ENCODE data around the gene PTPN13.

The PTPN13 gene

DNA sequence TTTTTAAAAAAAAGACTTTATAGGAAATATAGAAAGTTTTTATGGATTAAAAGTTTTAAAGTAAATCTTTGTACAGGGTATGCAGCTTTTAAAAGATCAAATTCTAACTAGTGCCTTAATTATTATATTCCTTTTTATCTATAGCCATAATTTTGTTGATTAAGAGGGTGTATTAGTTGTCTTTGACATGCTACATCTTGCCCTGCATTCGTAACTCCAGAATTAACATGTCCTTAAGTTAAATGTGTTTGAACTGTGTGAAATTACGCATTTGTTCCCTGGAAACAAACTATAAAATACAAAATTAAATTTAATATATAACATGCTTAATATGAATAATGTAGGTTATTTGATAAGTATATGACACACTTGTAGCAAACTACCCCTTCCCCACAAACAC lies 66.3 kb downstream of the PTPN13 start:
- Histone ChIP-seq H3K4me2 (ENCODE audit: low read length) (no peak overlapping the region), H3K27me3 (ENCODE audit: control insufficient read depth, insufficient read depth, low read length) (no peaks in the 10 kb centered on the region), H2AFZ (no peak overlapping the region), H3K4me1 (no peaks in the 10 kb centered on the region), H3K9ac (no peak overlapping the region), H3K27ac (no peak overlapping the region), H3K79me2 (no peaks in the 10 kb centered on the region), H3K9me3 (ENCODE audit: control insufficient read depth, low read length) (no peaks in the 10 kb centered on the region), H3K4me3 (ENCODE audit: low read depth, low read length) (no peak overlapping the region), H3K36me3 (ENCODE audit: control insufficient read depth, insufficient read depth, low read length) (no peaks in the 10 kb centered on the region)
- TF ChIP-seq, protein P1, sequence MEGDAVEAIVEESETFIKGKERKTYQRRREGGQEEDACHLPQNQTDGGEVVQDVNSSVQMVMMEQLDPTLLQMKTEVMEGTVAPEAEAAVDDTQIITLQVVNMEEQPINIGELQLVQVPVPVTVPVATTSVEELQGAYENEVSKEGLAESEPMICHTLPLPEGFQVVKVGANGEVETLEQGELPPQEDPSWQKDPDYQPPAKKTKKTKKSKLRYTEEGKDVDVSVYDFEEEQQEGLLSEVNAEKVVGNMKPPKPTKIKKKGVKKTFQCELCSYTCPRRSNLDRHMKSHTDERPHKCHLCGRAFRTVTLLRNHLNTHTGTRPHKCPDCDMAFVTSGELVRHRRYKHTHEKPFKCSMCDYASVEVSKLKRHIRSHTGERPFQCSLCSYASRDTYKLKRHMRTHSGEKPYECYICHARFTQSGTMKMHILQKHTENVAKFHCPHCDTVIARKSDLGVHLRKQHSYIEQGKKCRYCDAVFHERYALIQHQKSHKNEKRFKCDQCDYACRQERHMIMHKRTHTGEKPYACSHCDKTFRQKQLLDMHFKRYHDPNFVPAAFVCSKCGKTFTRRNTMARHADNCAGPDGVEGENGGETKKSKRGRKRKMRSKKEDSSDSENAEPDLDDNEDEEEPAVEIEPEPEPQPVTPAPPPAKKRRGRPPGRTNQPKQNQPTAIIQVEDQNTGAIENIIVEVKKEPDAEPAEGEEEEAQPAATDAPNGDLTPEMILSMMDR (IDR thresholded peaks at IDR 0.05) = no peak

DNA sequence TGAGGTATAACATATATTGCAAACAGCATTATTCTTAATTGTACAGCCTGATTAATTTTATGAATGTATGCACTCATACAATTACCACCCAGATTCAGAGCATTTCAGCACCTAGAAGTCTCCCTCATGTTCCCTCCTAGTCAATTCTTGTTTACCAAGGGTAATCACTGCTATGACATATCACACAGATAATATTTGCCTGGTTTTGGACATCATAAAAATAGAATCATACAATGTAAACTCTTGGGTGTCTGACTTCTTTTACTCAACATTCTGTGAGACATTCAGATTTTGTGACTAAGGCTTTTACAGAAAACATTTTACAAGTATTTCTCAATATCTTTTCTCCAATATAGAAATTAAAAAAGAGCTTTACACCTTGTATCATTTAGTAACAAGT lies 66.9 kb downstream of the PTPN13 start:
- H3K4me1 ChIP-seq = no peaks in the 10 kb centered on the region
- no peaks in the 10 kb centered on the region for H3K36me3 ChIP-seq (ENCODE audit: control insufficient read depth, insufficient read depth, low read length)
- H3K27ac ChIP-seq = no peak overlapping the region
- H3K27me3 ChIP-seq (ENCODE audit: control insufficient read depth, insufficient read depth, low read length) = no peaks in the 10 kb centered on the region
- no peaks in the 10 kb centered on the region for H3K9me3 ChIP-seq (ENCODE audit: control insufficient read depth, low read length)
- TF ChIP-seq, protein P1 (IDR thresholded peaks at IDR 0.05) = no peak
- no peaks in the 10 kb centered on the region for H3K79me2 ChIP-seq
- no peak overlapping the region for H3K4me3 ChIP-seq (ENCODE audit: low read depth, low read length)
- H2AFZ ChIP-seq = no peak overlapping the region
- no peak overlapping the region for H3K9ac ChIP-seq
- H3K4me2 ChIP-seq (ENCODE audit: low read length) = no peak overlapping the region

DNA sequence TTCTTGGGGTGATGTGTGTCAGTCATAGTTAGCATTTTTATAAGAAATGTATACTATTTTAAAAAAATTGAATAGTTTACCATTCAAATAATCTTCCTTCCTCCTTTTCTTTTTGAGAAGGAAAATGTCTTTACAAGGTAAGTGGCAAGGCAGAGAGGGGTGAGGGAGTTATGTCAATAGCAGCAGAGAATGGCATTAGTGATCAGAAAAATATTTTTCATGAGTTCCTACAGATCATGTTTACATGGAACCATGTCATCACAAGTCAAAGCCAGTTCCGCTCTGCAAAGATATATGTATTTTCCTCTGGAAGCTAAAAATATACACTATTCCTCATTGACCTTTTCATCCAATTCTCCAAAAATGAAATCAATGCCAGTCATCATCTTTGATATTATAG lies 67.3 kb downstream of the PTPN13 start:
- Histone ChIP-seq H3K79me2 (no peaks in the 10 kb centered on the region), H3K27me3 (ENCODE audit: control insufficient read depth, insufficient read depth, low read length) (no peaks in the 10 kb centered on the region), H3K4me3 (ENCODE audit: low read depth, low read length) (no peak overlapping the region), H3K9me3 (ENCODE audit: control insufficient read depth, low read length) (no peaks in the 10 kb centered on the region), H3K4me1 (no peaks in the 10 kb centered on the region), H3K27ac (no peak overlapping the region), H3K9ac (no peak overlapping the region), H3K36me3 (ENCODE audit: control insufficient read depth, insufficient read depth, low read length) (no peaks in the 10 kb centered on the region), H2AFZ (no peak overlapping the region), H3K4me2 (ENCODE audit: low read length) (no peak overlapping the region)
- TF ChIP-seq, protein P1 (IDR thresholded peaks at IDR 0.05) = no peak

DNA sequence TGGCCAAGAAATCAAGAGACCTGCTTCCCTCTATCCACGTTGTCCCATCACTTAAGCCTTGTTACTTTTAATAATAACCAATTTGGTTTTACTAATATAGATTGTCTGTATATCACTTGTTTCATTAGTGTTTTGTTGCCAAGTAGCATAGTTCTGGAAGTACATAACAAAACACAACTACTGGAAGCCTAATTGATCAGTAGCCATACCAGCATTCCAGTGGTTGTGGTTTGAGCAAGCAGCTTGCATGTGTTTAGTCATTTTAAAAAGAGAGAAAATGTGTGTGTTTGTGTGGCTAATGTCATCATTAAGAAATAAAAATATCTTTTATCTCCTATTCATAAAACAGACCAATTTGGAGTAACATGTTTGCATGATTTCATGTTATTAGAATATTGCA lies 70.8 kb downstream of the PTPN13 start:
- no peaks in the 10 kb centered on the region for H3K79me2 ChIP-seq
- H3K4me1 ChIP-seq = no peaks in the 10 kb centered on the region
- H2AFZ ChIP-seq = no peak overlapping the region
- H3K36me3 ChIP-seq (ENCODE audit: control insufficient read depth, insufficient read depth, low read length) = no peaks in the 10 kb centered on the region
- H3K27ac ChIP-seq = no peak overlapping the region
- H3K4me3 ChIP-seq (ENCODE audit: low read depth, low read length) = no peak overlapping the region
- no peaks in the 10 kb centered on the region for H3K9me3 ChIP-seq (ENCODE audit: control insufficient read depth, low read length)
- no peak overlapping the region for H3K9ac ChIP-seq
- no peak overlapping the region for H3K4me2 ChIP-seq (ENCODE audit: low read length)
- TF ChIP-seq, protein P1 (IDR thresholded peaks at IDR 0.05) = no peak
- no peaks in the 10 kb centered on the region for H3K27me3 ChIP-seq (ENCODE audit: control insufficient read depth, insufficient read depth, low read length)

DNA sequence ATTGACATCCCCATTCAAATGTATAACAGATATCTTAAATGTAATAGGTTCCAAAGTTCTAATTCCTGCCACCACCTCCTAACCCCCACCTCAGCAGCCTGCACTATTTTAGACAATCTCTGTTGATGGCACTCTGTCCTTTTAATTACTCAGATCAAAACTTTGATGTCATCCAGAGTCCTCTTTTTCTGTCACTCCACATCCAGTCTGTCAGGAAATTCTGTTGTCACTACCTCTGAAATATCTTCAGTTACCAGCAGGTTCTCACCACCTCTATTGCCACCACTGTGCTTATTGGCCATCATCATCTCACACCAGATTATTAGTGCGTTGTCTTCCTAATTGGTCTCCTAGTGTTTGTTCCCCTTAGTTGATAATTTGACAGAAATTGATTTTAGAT lies 76.2 kb downstream of the PTPN13 start:
- H3K4me3 ChIP-seq (ENCODE audit: low read depth, low read length) = no peak overlapping the region
- H2AFZ ChIP-seq = no peak overlapping the region
- no peaks in the 10 kb centered on the region for H3K4me1 ChIP-seq
- H3K27ac ChIP-seq = no peak overlapping the region
- no peaks in the 10 kb centered on the region for H3K9me3 ChIP-seq (ENCODE audit: control insufficient read depth, low read length)
- H3K79me2 ChIP-seq = no peaks in the 10 kb centered on the region
- H3K27me3 ChIP-seq (ENCODE audit: control insufficient read depth, insufficient read depth, low read length) = no peaks in the 10 kb centered on the region
- no peak overlapping the region for H3K9ac ChIP-seq
- H3K36me3 ChIP-seq (ENCODE audit: control insufficient read depth, insufficient read depth, low read length) = no peaks in the 10 kb centered on the region
- TF ChIP-seq, protein P1 (IDR thresholded peaks at IDR 0.05) = no peak
- H3K4me2 ChIP-seq (ENCODE audit: low read length) = no peak overlapping the region
